HEK293 (cell line): ENCODE data around the gene PPHLN1.

Experiments
- CTCF ChIA-PET: fragments of 350-600 bp; formaldehyde crosslinking; extraction: SDS; loops from one replicate; lab custom pipeline; 2021; ENCODE audit warnings: antibody characterized with exemption; lab: Yijun Ruan, JAX
- POLR2A ChIA-PET: fragments of 300-600 bp; formaldehyde crosslinking; extraction: SDS; loops from one replicate; lab custom pipeline; 2020; ENCODE audit warnings: antibody characterized with exemption, inconsistent platforms; lab: Yijun Ruan, JAX
- H3K27ac ChIP-seq: fragments of 200-500 bp; sonication (Bioruptor generic); 2 replicates; pipeline ENCODE4 v1.5.1; 2014; ENCODE audit warnings: low read depth, low read length, control low read depth, inconsistent platforms; ENCODE audit errors: extremely low read depth
- H3K36me3 ChIP-seq, 2 experiments: fragments of 200-500 bp in 1 of 2; sonication (Bioruptor generic) in 1 of 2; 1 replicate in 1 of 2; 2 replicates in 1 of 2; pipeline ENCODE4 v1.5.1; 2014 to 2017; ENCODE audit warnings: inconsistent platforms in 2 of 2, low read length in 2 of 2; ENCODE audit not compliant: control insufficient read depth in 2 of 2, insufficient read depth in 1 of 2
- H3K4me1 ChIP-seq: fragments of 200-500 bp; sonication (Bioruptor generic); 2 replicates; pipeline ENCODE4 v1.5.1; 2014; ENCODE audit warnings: mild to moderate bottlenecking, low read length, inconsistent platforms; ENCODE audit not compliant: control insufficient read depth, insufficient read depth
- H3K4me3 ChIP-seq: 2 replicates; pipeline ENCODE4 v1.5.1; 2011; ENCODE audit warnings: low read depth, mild to moderate bottlenecking, control low read depth, low read length, moderate library complexity
- H3K9me3 ChIP-seq: fragments of 200-500 bp; sonication (Bioruptor generic); 2 replicates; pipeline ENCODE4 v1.5.1; 2014; ENCODE audit warnings: low read depth, low read length, inconsistent platforms; ENCODE audit not compliant: control insufficient read depth, insufficient read depth
- GFI1B ChIP-seq: fragments of 450-650 bp; formaldehyde crosslinking; IDR thresholded peaks from 2 replicates; pipeline ENCODE4 v1.5.1; 2016; ENCODE audit warnings: missing biosample characterization, missing genetic modification characterization
- GLI2 ChIP-seq: fragments of 450-650 bp; formaldehyde crosslinking; IDR thresholded peaks from 2 replicates; pipeline ENCODE4; 2017; ENCODE audit warnings: missing biosample characterization, missing genetic modification characterization, low read depth, borderline replicate concordance
- KLF16 ChIP-seq: fragments of 450-650 bp; formaldehyde crosslinking; IDR thresholded peaks from 2 replicates; pipeline ENCODE4 v1.5.1; 2017; ENCODE audit warnings: missing biosample characterization, missing genetic modification characterization
- MEIS1 ChIP-seq: sonication (generic); formaldehyde crosslinking; IDR thresholded peaks from 2 replicates; pipeline ENCODE4 v1.8.1; 2022; ENCODE audit warnings: missing genetic modification reagents, mild to moderate bottlenecking, borderline replicate concordance
- PRDM1 ChIP-seq: fragments of 450-650 bp; formaldehyde crosslinking; IDR thresholded peaks from 2 replicates; pipeline ENCODE4; 2016; ENCODE audit warnings: missing biosample characterization, missing genetic modification characterization
- TCF7L2 ChIP-seq: IDR thresholded peaks from 2 replicates; pipeline ENCODE4 v1.6.1; 2011; ENCODE audit warnings: low read depth, mild to moderate bottlenecking, inconsistent platforms, low read length, moderate library complexity, borderline replicate concordance
- ZBTB10 ChIP-seq: fragments of 450-650 bp; formaldehyde crosslinking; IDR thresholded peaks from 2 replicates; pipeline ENCODE4 v1.5.1; 2016; ENCODE audit warnings: missing biosample characterization, missing genetic modification characterization
- ZBTB48 ChIP-seq: fragments of 450-650 bp; formaldehyde crosslinking; IDR thresholded peaks from 2 replicates; pipeline ENCODE4 v1.5.1; 2016; ENCODE audit warnings: missing biosample characterization, missing genetic modification characterization
- ZFP41 ChIP-seq: fragments of 450-650 bp; formaldehyde crosslinking; IDR thresholded peaks from 2 replicates; pipeline ENCODE4 v1.5.1; 2016; ENCODE audit warnings: missing biosample characterization, missing genetic modification characterization, borderline replicate concordance
- ZNF10 ChIP-seq: fragments of 450-650 bp; formaldehyde crosslinking; IDR thresholded peaks from 2 replicates; pipeline ENCODE4 v1.5.1; 2017; ENCODE audit warnings: missing biosample characterization, missing genetic modification characterization
- ZNF266 ChIP-seq: fragments of 450-650 bp; formaldehyde crosslinking; IDR thresholded peaks from 2 replicates; pipeline ENCODE4 v1.5.1; 2016; ENCODE audit warnings: missing biosample characterization, missing genetic modification characterization, low read depth
- ZNF274 ChIP-seq, 2 experiments: fragments of 200-500 bp in 1 of 2; fragments of 450-650 bp in 1 of 2; sonication (Bioruptor generic) in 1 of 2; formaldehyde crosslinking in 1 of 2; IDR thresholded peaks; 2 replicates each; pipeline versions ENCODE4 v1.5.1 to v1.6.1; 2014 to 2016; ENCODE audit warnings: borderline replicate concordance in 1 of 2, inconsistent platforms in 1 of 2, low read length in 1 of 2, missing biosample characterization in 1 of 2, missing genetic modification characterization in 1 of 2
- ZNF514 ChIP-seq: fragments of 450-650 bp; formaldehyde crosslinking; IDR thresholded peaks from 2 replicates; pipeline ENCODE4 v1.5.1; 2016; ENCODE audit warnings: missing biosample characterization, missing genetic modification characterization
- ZNF518A ChIP-seq: fragments of 450-650 bp; formaldehyde crosslinking; conservative IDR thresholded peaks from 2 replicates; pipeline ENCODE4 v1.5.1; 2016; ENCODE audit warnings: low read depth, missing biosample characterization, missing genetic modification characterization
- ZNF521 ChIP-seq: fragments of 450-650 bp; formaldehyde crosslinking; IDR thresholded peaks from 2 replicates; pipeline ENCODE4 v1.5.1; 2017; ENCODE audit warnings: missing biosample characterization, mild to moderate bottlenecking, missing genetic modification characterization
- ZNF548 ChIP-seq: fragments of 450-650 bp; formaldehyde crosslinking; IDR thresholded peaks from 2 replicates; pipeline ENCODE4 v1.5.1; 2016; ENCODE audit warnings: missing biosample characterization, missing genetic modification characterization
- ZNF585B ChIP-seq: fragments of 450-650 bp; formaldehyde crosslinking; IDR thresholded peaks from 2 replicates; pipeline ENCODE4 v1.5.1; 2016; ENCODE audit warnings: missing biosample characterization, missing genetic modification characterization
- ZNF664 ChIP-seq: fragments of 450-650 bp; formaldehyde crosslinking; IDR thresholded peaks from 2 replicates; pipeline ENCODE4 v1.5.1; 2016; ENCODE audit warnings: missing biosample characterization, missing genetic modification characterization
- ZNF670 ChIP-seq: fragments of 450-650 bp; formaldehyde crosslinking; IDR thresholded peaks from 2 replicates; pipeline ENCODE4 v1.5.1; 2016; ENCODE audit warnings: missing biosample characterization, missing genetic modification characterization, low read depth
- ZNF707 ChIP-seq: fragments of 450-650 bp; formaldehyde crosslinking; IDR thresholded peaks from 2 replicates; pipeline ENCODE4 v1.5.1; 2016; ENCODE audit warnings: missing biosample characterization, missing genetic modification characterization
- ZNF785 ChIP-seq: fragments of 450-650 bp; formaldehyde crosslinking; IDR thresholded peaks from 2 replicates; pipeline ENCODE4 v1.5.1; 2016; ENCODE audit warnings: missing biosample characterization, missing genetic modification characterization
- ZSCAN4 ChIP-seq: fragments of 450-650 bp; formaldehyde crosslinking; IDR thresholded peaks from 2 replicates; pipeline ENCODE4 v1.5.1; 2017; ENCODE audit warnings: missing biosample characterization, missing genetic modification characterization

Gene PPHLN1

GRCh38 chr12:42299392-42300308 is 26.3 kb upstream of the PPHLN1 start:
- Histone ChIP-seq H3K27ac (no peak overlapping the region), H3K9me3 (no peaks in the 10 kb centered on the region), H3K36me3 (no peaks in the 10 kb centered on the region), H3K4me1 (no peaks in the 10 kb centered on the region), H3K4me3 (no peak overlapping the region)
- CTCF ChIA-PET = interaction anchor here (1.0 to 1.4 kb wide), 2 partner anchors 33 to 73 kb away, joined by 3 to 4 read pairs; no protein-coding TSS in a partner anchor
- POLR2A ChIA-PET = no interaction called here
- TF ChIP-seq ZSCAN4 (tag by site-specific recombination) = peak; percentile 85
- TF ChIP-seq PRDM1 (tag by site-specific recombination) = 0 out of 2 replicates have a peak, but pooled peaks have one; percentile 6
- no peak for TF ChIP-seq TCF7L2

GRCh38 chr12:42306297-42306696 is 19.7 kb upstream of the PPHLN1 start:
- no peaks in the 10 kb centered on the region for H3K9me3 ChIP-seq
- CTCF ChIA-PET = no interaction called here
- H3K4me3 ChIP-seq = no peak overlapping the region
- POLR2A ChIA-PET = no interaction called here
- no peaks in the 10 kb centered on the region; a peak in 1 of 3 replicates for H3K36me3 ChIP-seq
- no peak for TF ChIP-seq ZNF585B (tag by site-specific recombination)
- TF ChIP-seq ZNF518A (tag by site-specific recombination) = no peak
- TF ChIP-seq ZNF670 (tag by site-specific recombination) = no peak
- no peak for TF ChIP-seq ZNF521
- TF ChIP-seq ZBTB48 (tag by site-specific recombination) = no peak
- H3K4me1 ChIP-seq = no peaks in the 10 kb centered on the region
- no peak overlapping the region for H3K27ac ChIP-seq

- CTCF ChIA-PET = interaction anchor here (1.1 kb wide), 1 partner anchor 24 kb away, joined by 4 read pairs; no protein-coding TSS in a partner anchor
- POLR2A ChIA-PET = no interaction called here
- no peak overlapping the region for H3K27ac ChIP-seq
- peaks cover 6 to 12% of the 10 kb centered on the region in 2 experiments for H3K36me3 ChIP-seq
- H3K4me1 ChIP-seq = no peaks in the 10 kb centered on the region
- H3K4me3 ChIP-seq = no peak overlapping the region
- H3K9me3 ChIP-seq = no peaks in the 10 kb centered on the region
- TF ChIP-seq ZNF514 (tag by site-specific recombination) (no peak), GFI1B (tag by site-specific recombination) (no peak), ZBTB10 (tag by site-specific recombination) (no peak), ZFP41 (tag by site-specific recombination) (no peak), ZNF664 (tag by site-specific recombination) (no peak), ZNF10 (no peak), ZNF548 (tag by site-specific recombination) (no peak), ZNF785 (tag by site-specific recombination) (no peak), KLF16 (tag by site-specific recombination) (no peak), ZNF274 (IDR thresholded peaks at IDR 0.05; ENCODE audit: low read length) (no peak), ZNF274 (tag by site-specific recombination; IDR thresholded peaks at IDR 0.05; ENCODE audit: borderline replicate concordance) (no peak), MEIS1 (CRISPR knock-in tag) (no peak), ZNF266 (no peak), ZNF707 (tag by site-specific recombination) (no peak), GLI2 (tag by site-specific recombination) (no peak)
These were observed 17.6 kb upstream of the PPHLN1 start for GRCh38 chr12:42308390-42308789.
